Retinal pigment epithelial cell (primary cell): ENCODE results near the gene ARID5B.

ENCODE experiments used
- DNase-seq: peaks from one replicate; pipeline ENCODE4 v3.0.0-alpha.2; 2010; ENCODE audit warnings: low read depth
- H3K4me3 ChIP-seq: 2 replicates; pipeline ENCODE4 v1.5.1; 2011; ENCODE audit warnings: mild to moderate bottlenecking, low read length, control low read depth, moderate library complexity
- CTCF ChIP-seq: conservative IDR thresholded peaks from 2 replicates; pipeline ENCODE4 v1.5.1; 2011; ENCODE audit warnings: low read depth, low read length, control low read depth, inconsistent platforms

Gene ARID5B

GRCh38 chr10:62087329-62087728, 185.8 kb downstream of the ARID5B start:
- no peak for TF ChIP-seq CTCF
- DNase-seq = no peak
- H3K4me3 ChIP-seq = no peak overlapping the region

- no peak for DNase-seq
- H3K4me3 ChIP-seq = no peak overlapping the region
- no peak for TF ChIP-seq CTCF
These were observed 187.3 kb downstream of the ARID5B start for GRCh38 chr10:62088786-62089185.

GRCh38 chr10:62092301-62093030, 191.0 kb downstream of the ARID5B start:
- H3K4me3 ChIP-seq = no peak overlapping the region
- no peak for DNase-seq
- TF ChIP-seq CTCF = no peak

- H3K4me3 ChIP-seq = no peak overlapping the region
- peak; percentile 88 for DNase-seq
- no peak for TF ChIP-seq CTCF
These were observed 192.4 kb downstream of the ARID5B start for GRCh38 chr10:62093863-62094291.

- no peak for TF ChIP-seq CTCF
- no peak overlapping the region for H3K4me3 ChIP-seq
- DNase-seq = no peak
These were observed 194.0 kb downstream of the ARID5B start for GRCh38 chr10:62095181-62096122.

GRCh38 chr10:62096256-62096933, 194.9 kb downstream of the ARID5B start:
- TF ChIP-seq CTCF = no peak
- no peak overlapping the region for H3K4me3 ChIP-seq
- no peak for DNase-seq
